Measurements from ENCODE around the gene MS4A10.
"Not testable (repeated sequence)": the region's sequence is repeated elsewhere in the genome, so short reads cannot be mapped to it uniquely, and the experiment has no call there.

Gene MS4A10

GRCh38 chr11:60810569-60810968 lies 25.4 kb downstream of the MS4A10 start:
- no peak for TF ChIP-seq CTCF (IDR thresholded peaks at IDR 0.05; ENCODE audit: low read depth, low read length)

GRCh38 chr11:60813324-60813723 lies 28.2 kb downstream of the MS4A10 start:
- no peak for TF ChIP-seq CTCF (IDR thresholded peaks at IDR 0.05; ENCODE audit: low read depth, low read length)
- no peak overlapping the region for H3K4me3 ChIP-seq (ENCODE audit: low read depth, low read length)

More at GRCh38 chr11:60810569-60810968, 25.4 kb downstream of the MS4A10 start:
- no peak overlapping the region for H3K4me3 ChIP-seq (ENCODE audit: low read depth, low read length)

- TF ChIP-seq CTCF (IDR thresholded peaks at IDR 0.05; ENCODE audit: low read depth, low read length) = no peak
- H3K4me3 ChIP-seq (ENCODE audit: low read depth, low read length) = no peak overlapping the region
These were observed 29.0 kb downstream of the MS4A10 start for GRCh38 chr11:60814112-60814511.

GRCh38 chr11:60816590-60817157 lies 31.5 kb downstream of the MS4A10 start:
- no peak for TF ChIP-seq CTCF (IDR thresholded peaks at IDR 0.05; ENCODE audit: low read depth, low read length)
- no peak overlapping the region for H3K4me3 ChIP-seq (ENCODE audit: low read depth, low read length)

GRCh38 chr11:60818057-60818456 lies 32.9 kb downstream of the MS4A10 start:
- TF ChIP-seq CTCF (IDR thresholded peaks at IDR 0.05; ENCODE audit: low read depth, low read length) = no peak

GRCh38 chr11:60821827-60822599 lies 36.9 kb downstream of the MS4A10 start:
- TF ChIP-seq CTCF (IDR thresholded peaks at IDR 0.05; ENCODE audit: low read depth, low read length) = no peak

More at GRCh38 chr11:60818057-60818456, 32.9 kb downstream of the MS4A10 start:
- H3K4me3 ChIP-seq (ENCODE audit: low read depth, low read length) = no peak overlapping the region

GRCh38 chr11:60823745-60824306 lies 38.7 kb downstream of the MS4A10 start:
- not testable (repeated sequence) for H3K4me3 ChIP-seq (ENCODE audit: low read depth, low read length)

More at GRCh38 chr11:60821827-60822599, 36.9 kb downstream of the MS4A10 start:
- H3K4me3 ChIP-seq (ENCODE audit: low read depth, low read length) = no peak overlapping the region
